ENCODE results near the gene POTEE. TPM values are rescaled to one million over a fixed set of nuclear protein-coding genes. Genes with fewer than 3 reads are reported as not detected.
"Not testable (repeated sequence)": the region's sequence is repeated elsewhere in the genome, so short reads cannot be mapped to it uniquely, and the experiment has no call there.

The POTEE gene
- total and polyA plus RNA-seq, 4 donors: 0.07 TPM; not detected in 3

DNA sequence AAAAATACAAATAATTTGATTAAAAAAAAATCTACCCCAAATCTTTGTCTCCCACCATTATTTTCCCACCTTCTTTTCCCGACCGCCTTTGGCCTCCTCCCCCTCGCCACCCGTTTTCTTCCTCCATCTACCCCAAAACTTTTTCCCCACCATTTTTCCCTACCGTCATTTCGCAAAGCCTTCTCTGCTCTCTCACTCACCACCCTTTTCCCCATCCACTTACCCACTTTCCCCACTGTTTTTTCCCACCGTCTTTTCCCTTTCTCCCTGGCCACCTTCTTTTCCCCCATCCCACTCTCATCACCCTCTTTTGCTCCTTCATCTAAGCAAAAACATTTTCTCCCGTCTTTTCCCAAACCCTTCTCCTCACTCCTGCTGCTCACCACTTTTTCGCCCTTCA, 1.5 kb upstream of the POTEE start:
- not testable (repeated sequence) for H3K36me3 ChIP-seq (ENCODE audit: control insufficient read depth in 4 of 4, insufficient read depth in 3 of 4, low read depth in 1 of 4, low read length in 3 of 4); DNase-seq (ENCODE audit: low spot score); H3K27me3 ChIP-seq (ENCODE audit: control insufficient read depth in 4 of 4, insufficient read depth in 4 of 4, low read length in 3 of 4); H3K27ac ChIP-seq (ENCODE audit: low read depth in 1 of 2, low read length in 2 of 2); H3K9me3 ChIP-seq (ENCODE audit: control insufficient read depth in 4 of 4, low read length in 3 of 4); H3K9ac ChIP-seq (ENCODE audit: low read depth in 1 of 2, low read length in 2 of 2); H3K4me1 ChIP-seq (ENCODE audit: control insufficient read depth in 4 of 4, insufficient read depth in 4 of 4, low read length in 3 of 4); H3K4me3 ChIP-seq (ENCODE audit: low read depth in 1 of 3, low read length in 3 of 3)
- 80% methylated on average over 7 of the region's 9 CpGs for WGBS

DNA sequence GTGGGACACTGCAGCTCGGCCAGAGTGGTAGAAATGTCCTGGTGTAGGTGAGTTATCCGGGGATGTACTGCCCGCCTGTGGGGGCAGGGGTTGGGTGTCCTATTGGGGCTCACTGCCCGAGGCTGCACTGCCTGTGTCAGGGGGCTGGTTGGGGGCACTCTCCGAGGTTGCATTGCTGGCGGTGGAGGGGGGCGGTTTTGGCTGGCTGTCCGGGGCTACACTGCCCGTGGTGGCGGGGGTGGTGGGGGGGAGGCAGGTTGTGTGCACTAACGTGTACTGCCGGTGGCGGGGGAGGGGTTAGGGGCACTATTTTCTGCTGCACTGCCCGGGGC, 403 bp downstream of the POTEE start:
- not testable (repeated sequence) for H3K27me3 ChIP-seq (ENCODE audit: control insufficient read depth in 4 of 4, insufficient read depth in 4 of 4, low read length in 3 of 4); H3K36me3 ChIP-seq (ENCODE audit: control insufficient read depth in 4 of 4, insufficient read depth in 3 of 4, low read depth in 1 of 4, low read length in 3 of 4); H3K9ac ChIP-seq (ENCODE audit: low read depth in 1 of 2, low read length in 2 of 2); H3K4me3 ChIP-seq (ENCODE audit: low read depth in 1 of 3, low read length in 3 of 3); H3K9me3 ChIP-seq (ENCODE audit: control insufficient read depth in 4 of 4, low read length in 3 of 4); H3K27ac ChIP-seq (ENCODE audit: low read depth in 1 of 2, low read length in 2 of 2); DNase-seq (ENCODE audit: low spot score); H3K4me1 ChIP-seq (ENCODE audit: control insufficient read depth in 4 of 4, insufficient read depth in 4 of 4, low read length in 3 of 4)
- WGBS: 89% methylated on average over 14 of the region's 14 CpGs

DNA sequence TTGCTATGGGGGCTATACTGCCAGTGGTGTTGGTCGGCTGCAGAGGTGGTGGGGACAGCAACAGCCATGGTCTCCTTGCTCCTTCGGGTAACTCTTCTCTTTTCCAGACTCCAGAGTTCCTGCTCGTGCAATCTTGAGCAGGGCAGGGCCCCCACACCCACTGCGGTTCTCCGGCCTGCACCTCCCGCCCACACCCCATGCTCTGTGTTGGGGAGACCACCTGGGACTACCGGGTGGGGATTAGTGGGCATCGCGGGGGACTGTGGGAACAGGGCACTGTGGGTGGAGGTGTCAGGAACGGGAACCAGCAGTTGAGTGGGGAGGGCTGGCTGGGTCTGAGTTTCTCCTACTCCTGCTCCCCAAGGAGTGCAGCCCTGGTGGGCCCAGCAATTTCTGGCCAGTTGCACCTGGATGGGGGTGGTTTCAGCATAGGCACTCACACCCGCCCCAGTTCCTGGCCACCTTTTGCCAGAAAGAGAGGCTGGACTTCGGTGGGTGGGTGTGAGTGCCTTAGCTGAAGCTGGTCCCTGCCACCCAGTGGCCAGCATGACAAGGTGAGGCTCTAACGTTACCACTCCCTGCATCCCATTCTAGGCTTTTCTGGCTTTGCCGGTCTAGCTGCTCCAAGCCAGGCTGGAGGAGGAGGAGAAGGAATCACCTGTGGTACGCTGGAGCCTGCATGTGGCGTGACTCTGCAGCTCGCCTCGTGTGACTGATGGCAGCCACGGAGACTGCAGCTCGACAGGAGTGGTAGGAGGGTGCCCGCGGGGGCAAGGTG, 1.3 kb downstream of the POTEE start:
- H3K27me3 ChIP-seq (ENCODE audit: control insufficient read depth in 4 of 4, insufficient read depth in 4 of 4, low read length in 3 of 4); H3K4me1 ChIP-seq (ENCODE audit: control insufficient read depth in 4 of 4, insufficient read depth in 4 of 4, low read length in 3 of 4); H3K9ac ChIP-seq (ENCODE audit: low read depth in 1 of 2, low read length in 2 of 2); H3K36me3 ChIP-seq (ENCODE audit: control insufficient read depth in 4 of 4, insufficient read depth in 3 of 4, low read depth in 1 of 4, low read length in 3 of 4); H3K27ac ChIP-seq (ENCODE audit: low read depth in 1 of 2, low read length in 2 of 2); H3K9me3 ChIP-seq (ENCODE audit: control insufficient read depth in 4 of 4, low read length in 3 of 4); H3K4me3 ChIP-seq (ENCODE audit: low read depth in 1 of 3, low read length in 3 of 3); DNase-seq (ENCODE audit: low spot score): not testable (repeated sequence)
- WGBS: 83% methylated on average over 14 of the region's 22 CpGs

DNA sequence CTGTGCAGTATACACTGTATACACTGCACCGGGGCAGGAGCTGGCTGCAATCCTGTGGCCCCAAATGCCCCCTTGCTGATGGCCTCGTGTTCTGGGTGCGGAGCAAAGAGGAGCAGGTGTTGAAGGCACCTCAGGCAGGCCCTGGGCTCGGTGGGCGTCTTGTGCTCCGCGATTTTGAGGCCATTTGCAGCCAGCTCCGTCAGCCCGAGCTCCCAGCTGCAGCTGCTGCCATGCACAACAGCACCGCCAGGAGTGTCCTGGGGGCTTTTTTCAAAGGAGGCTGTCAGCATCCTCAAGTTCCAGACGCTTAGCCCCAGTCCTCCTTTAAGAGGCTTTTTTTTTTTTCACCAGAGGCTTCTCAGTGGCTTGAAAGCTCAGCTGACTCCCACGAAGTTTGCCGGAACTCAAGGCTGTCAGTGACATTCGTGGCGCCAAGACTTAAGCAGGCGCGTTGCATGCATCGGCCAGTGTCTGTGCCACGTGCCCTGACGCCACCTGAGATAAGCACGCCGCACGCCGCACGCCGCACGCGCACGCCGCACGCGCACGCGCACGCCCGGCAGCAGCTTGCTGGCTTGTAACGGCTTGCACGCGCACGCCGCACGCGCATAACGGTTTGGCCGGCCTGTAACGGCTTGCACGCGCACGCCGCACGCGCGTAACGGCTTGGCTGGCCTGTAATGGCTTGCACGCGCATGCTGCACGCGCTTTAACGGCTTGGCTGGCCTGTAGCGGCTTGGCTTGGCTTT, 8.1 kb downstream of the POTEE start:
- H3K4me1 ChIP-seq (ENCODE audit: control insufficient read depth in 4 of 4, insufficient read depth in 4 of 4, low read length in 3 of 4); H3K27me3 ChIP-seq (ENCODE audit: control insufficient read depth in 4 of 4, insufficient read depth in 4 of 4, low read length in 3 of 4); H3K9ac ChIP-seq (ENCODE audit: low read depth in 1 of 2, low read length in 2 of 2); H3K27ac ChIP-seq (ENCODE audit: low read depth in 1 of 2, low read length in 2 of 2); H3K36me3 ChIP-seq (ENCODE audit: control insufficient read depth in 4 of 4, insufficient read depth in 3 of 4, low read depth in 1 of 4, low read length in 3 of 4); H3K4me3 ChIP-seq (ENCODE audit: low read depth in 1 of 3, low read length in 3 of 3); H3K9me3 ChIP-seq (ENCODE audit: control insufficient read depth in 4 of 4, low read length in 3 of 4); DNase-seq (ENCODE audit: low spot score): not testable (repeated sequence)
- WGBS: 92% methylated on average over 41 of the region's 60 CpGs

DNA sequence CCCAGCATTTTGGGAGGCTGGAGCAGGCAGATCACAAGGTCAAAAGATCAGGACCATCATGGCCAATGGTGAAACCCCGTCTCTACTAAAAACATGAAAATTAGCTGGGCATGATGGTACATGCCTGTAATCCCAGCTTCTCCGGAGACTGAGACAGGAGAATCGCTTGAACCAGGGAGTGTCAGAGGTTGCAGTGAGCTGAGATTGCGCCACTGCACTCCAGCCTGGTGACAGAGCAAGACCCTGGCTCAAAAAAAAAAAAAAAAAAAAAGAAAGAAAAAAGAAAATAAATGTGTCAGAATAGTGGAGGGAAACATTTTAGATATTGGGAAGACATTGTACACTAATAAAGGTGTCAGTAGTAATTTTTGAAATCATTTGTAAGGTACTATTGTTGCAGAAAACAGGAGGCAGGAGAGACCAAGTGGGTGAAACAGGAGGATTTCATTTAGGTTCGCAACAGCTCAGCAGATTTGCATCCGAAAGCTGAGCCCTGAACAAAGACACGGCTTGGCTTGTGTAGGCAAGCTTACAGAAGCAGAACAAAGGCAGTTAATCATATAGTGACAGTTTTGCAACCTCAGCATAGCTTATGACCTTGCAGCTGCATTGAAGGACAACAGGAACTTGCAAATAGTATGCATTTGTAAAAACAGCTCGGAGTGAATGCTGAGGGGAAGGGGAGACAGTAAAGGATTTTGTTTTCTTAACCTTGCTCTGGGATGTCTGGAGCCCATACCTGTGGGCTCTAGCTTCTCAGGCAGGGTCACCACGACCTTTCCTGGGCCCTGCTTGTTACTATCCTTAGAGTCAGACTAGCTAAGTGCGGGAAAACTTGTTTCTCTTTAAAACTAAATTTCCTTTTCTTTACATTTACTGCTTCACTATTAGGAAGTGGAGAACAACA, 26.5 kb downstream of the POTEE start:
- H3K9ac ChIP-seq (ENCODE audit: low read depth in 1 of 2, low read length in 2 of 2); H3K27me3 ChIP-seq (ENCODE audit: control insufficient read depth in 4 of 4, insufficient read depth in 4 of 4, low read length in 3 of 4); H3K4me3 ChIP-seq (ENCODE audit: low read depth in 1 of 3, low read length in 3 of 3); H3K4me1 ChIP-seq (ENCODE audit: control insufficient read depth in 4 of 4, insufficient read depth in 4 of 4, low read length in 3 of 4); H3K27ac ChIP-seq (ENCODE audit: low read depth in 1 of 2, low read length in 2 of 2); H3K9me3 ChIP-seq (ENCODE audit: control insufficient read depth in 4 of 4, low read length in 3 of 4); DNase-seq (ENCODE audit: low spot score); H3K36me3 ChIP-seq (ENCODE audit: control insufficient read depth in 4 of 4, insufficient read depth in 3 of 4, low read depth in 1 of 4, low read length in 3 of 4): not testable (repeated sequence)
- 49% methylated on average over 9 of the region's 10 CpGs for WGBS

Small RNA genes lying within 50 kb of the gene (small RNA-seq; reads per million reads assigned to genes)
- gene AC009477.1 (not detected), gene RNU6-127P (not detected)

Other genes starting within 250 kb of the POTEE start
- 10 to 100 TPM; 32.4 to 62.3 TPM for gene FAM168B, start 116.1 kb upstream of the POTEE start, total RNA-seq
- gene FAM168B, start 116.1 kb upstream of the POTEE start, polyA plus RNA-seq: 10 to 100 TPM; 13.9 to 29.3 TPM
- 10 to 100 TPM; 26.6 to 34.9 TPM for gene PLEKHB2, start 104.2 kb upstream of the POTEE start, total RNA-seq
- 10 to 100 TPM in 1 of 2 donors, 1 to 10 TPM in 1; 8.6 to 11.0 TPM for gene PLEKHB2, start 104.2 kb upstream of the POTEE start, polyA plus RNA-seq
- not detected for gene RAB6D, start 154.6 kb downstream of the POTEE start, total RNA-seq
- under 1 TPM; 0.02 to 0.08 TPM for gene RAB6D, start 154.6 kb downstream of the POTEE start, polyA plus RNA-seq